Neuronal stem cell (in vitro differentiated cells): ENCODE measurements around the gene BCDIN3D.

ENCODE experiments used
- DNase-seq: peaks from one replicate; pipeline ENCODE4 v3.0.0-alpha.2; 2013; ENCODE audit warnings: low spot score
- H2AFZ ChIP-seq: one replicate; pipeline ENCODE4 v1.6.1; 2013; ENCODE audit warnings: mild to moderate bottlenecking, low read length, inconsistent platforms
- H2AK5ac ChIP-seq: 2 replicates; pipeline ENCODE4 v1.6.1; 2013; ENCODE audit warnings: low read depth, mild to moderate bottlenecking, inconsistent platforms, low read length, moderate library complexity, mixed read lengths
- H2BK120ac ChIP-seq: 2 replicates; pipeline ENCODE4 v1.6.1; 2013; ENCODE audit warnings: low read depth, mild to moderate bottlenecking, inconsistent platforms, low read length, moderate library complexity, mixed read lengths
- H2BK12ac ChIP-seq: one replicate; pipeline ENCODE4 v1.6.1; 2013; ENCODE audit warnings: low read length, inconsistent platforms
- H2BK15ac ChIP-seq: 2 replicates; pipeline ENCODE4 v1.6.1; 2013; ENCODE audit warnings: mild to moderate bottlenecking, low read length, inconsistent platforms, mixed read lengths
- H2BK5ac ChIP-seq: one replicate; pipeline ENCODE4 v1.6.1; 2013; ENCODE audit warnings: inconsistent platforms, mild to moderate bottlenecking, low read length, moderate library complexity
- H3K14ac ChIP-seq: one replicate; pipeline ENCODE4 v1.6.1; 2013; ENCODE audit warnings: low read length, inconsistent platforms
- H3K18ac ChIP-seq: 2 replicates; pipeline ENCODE4 v1.6.1; 2013; ENCODE audit warnings: low read length, inconsistent platforms
- H3K23ac ChIP-seq: 2 replicates; pipeline ENCODE4 v1.6.1; 2013; ENCODE audit warnings: low read depth, mild to moderate bottlenecking, mixed read lengths, low read length, inconsistent platforms; ENCODE audit not compliant: poor library complexity
- H3K27ac ChIP-seq: replicated peaks from 3 replicates; pipeline ENCODE4 v1.5.1; 2013; ENCODE audit warnings: low read length, inconsistent platforms
- H3K27me3 ChIP-seq, 3 experiments: 2 replicates each; pipeline ENCODE4 v1.6.1; 2013; ENCODE audit warnings: low read length in 3 of 3, mild to moderate bottlenecking in 2 of 3, inconsistent platforms in 1 of 3, low read depth in 1 of 3, mixed read lengths in 1 of 3, moderate library complexity in 1 of 3; ENCODE audit not compliant: control insufficient read depth in 3 of 3, insufficient read depth in 3 of 3
- H3K36me3 ChIP-seq, 2 donors: replicated peaks in 1 of 2; 2 replicates each; pipeline ENCODE4 v1.6.1; 2013; ENCODE audit warnings: low read length in 2 of 2; ENCODE audit not compliant: control insufficient read depth in 2 of 2, insufficient read depth in 2 of 2
- H3K4ac ChIP-seq: 2 replicates; pipeline ENCODE4 v1.6.1; 2013; ENCODE audit warnings: inconsistent platforms, mild to moderate bottlenecking, low read length, moderate library complexity
- H3K4me1 ChIP-seq, 2 donors: 1 replicate in 1 of 2; 2 replicates in 1 of 2; pipeline ENCODE4 v1.6.1; 2013; ENCODE audit warnings: low read length in 2 of 2, low read depth in 1 of 2; ENCODE audit not compliant: control insufficient read depth in 2 of 2, insufficient read depth in 1 of 2
- H3K4me2 ChIP-seq: one replicate; pipeline ENCODE4 v1.6.1; 2013; ENCODE audit warnings: mild to moderate bottlenecking, low read length, inconsistent platforms; ENCODE audit not compliant: insufficient read depth, poor library complexity, severe bottlenecking
- H3K4me3 ChIP-seq, 2 donors: 2 replicates each; pipeline ENCODE4 v1.5.1; 2013; ENCODE audit warnings: low read length in 2 of 2, mild to moderate bottlenecking in 2 of 2, inconsistent platforms in 1 of 2, moderate library complexity in 1 of 2
- H3K79me1 ChIP-seq: one replicate; pipeline ENCODE4 v1.6.1; 2013; ENCODE audit warnings: low read depth, mild to moderate bottlenecking, inconsistent platforms, low read length, moderate library complexity
- H3K9ac ChIP-seq: one replicate; pipeline ENCODE4 v1.6.1; 2013; ENCODE audit warnings: mild to moderate bottlenecking, low read depth, low read length, inconsistent platforms; ENCODE audit not compliant: poor library complexity
- H3K9me3 ChIP-seq, 2 donors: replicated peaks in 1 of 2; 2 replicates each; pipeline versions ENCODE3 to v1.6.1; 2013; ENCODE audit warnings: low read length in 2 of 2, mild to moderate bottlenecking in 2 of 2, inconsistent platforms in 1 of 2, low read depth in 1 of 2, mixed read lengths in 1 of 2, moderate library complexity in 1 of 2; ENCODE audit not compliant: control insufficient read depth in 2 of 2, insufficient read depth in 1 of 2
- H4K8ac ChIP-seq: one replicate; pipeline ENCODE4 v1.6.1; 2013; ENCODE audit warnings: low read depth, mild to moderate bottlenecking, inconsistent platforms, low read length, moderate library complexity
- H4K91ac ChIP-seq: one replicate; pipeline ENCODE4 v1.6.1; 2013; ENCODE audit warnings: low read length, low read depth, mild to moderate bottlenecking, inconsistent platforms; ENCODE audit not compliant: poor library complexity
- WGBS, 2 donors: extraction: QIAGEN DNeasy Blood & Tissue Kit; methylation state at CpG; one replicate each; pipeline ENCODE4 v1.1.7; 2013; ENCODE audit warnings: missing lambda C conversion rate in 2 of 2, mixed read lengths in 1 of 2; ENCODE audit not compliant: insufficient read length in 2 of 2, insufficient replicate concordance in 1 of 2; ENCODE audit errors: extremely low coverage in 2 of 2; 5-methylcytosine and 5-hydroxymethylcytosine counted together

The BCDIN3D gene

GRCh38 chr12:49832836-49833421 lies 10.0 kb downstream of the BCDIN3D start:
- no peaks in the 10 kb centered on the region for H3K79me1 ChIP-seq
- H2BK15ac ChIP-seq: no peak overlapping the region
- H3K4me3 ChIP-seq: no peak overlapping the region
- no peak overlapping the region for H2BK120ac ChIP-seq
- H3K23ac ChIP-seq: no peak overlapping the region
- no CpG with 5 or more reads among the region's 5 CpGs for WGBS, 2 donors
- no peak overlapping the region for H3K4me2 ChIP-seq
- no peak overlapping the region for H2AK5ac ChIP-seq
- H2BK12ac ChIP-seq: no peak overlapping the region
- H3K9ac ChIP-seq: no peak overlapping the region
- peaks cover 0 to 5% of the 10 kb centered on the region in 2 donors for H3K4me1 ChIP-seq
- DNase-seq: no peak
- no peak overlapping the region for H3K18ac ChIP-seq
- no peak overlapping the region for H4K8ac ChIP-seq
- H3K27ac ChIP-seq: no peak overlapping the region
- H3K9me3 ChIP-seq: no peaks in the 10 kb centered on the region
- H3K27me3 ChIP-seq: no peaks in the 10 kb centered on the region
- H2AFZ ChIP-seq: no peak overlapping the region
- H4K91ac ChIP-seq: no peak overlapping the region
- H3K4ac ChIP-seq: no peak overlapping the region
- no peak overlapping the region for H3K14ac ChIP-seq
- no peaks in the 10 kb centered on the region for H3K36me3 ChIP-seq
- no peak overlapping the region for H2BK5ac ChIP-seq

GRCh38 chr12:49831717-49832116 lies 11.2 kb downstream of the BCDIN3D start:
- Histone ChIP-seq H3K4me1 (peaks cover 8 to 10% of the 10 kb centered on the region in 2 donors), H2BK12ac (no peak overlapping the region), H3K36me3 (no peaks in the 10 kb centered on the region), H2BK120ac (no peak overlapping the region), H2AFZ (no peak overlapping the region), H4K91ac (no peak overlapping the region), H3K4me2 (no peak overlapping the region), H3K4me3 (no peak overlapping the region), H3K14ac (no peak overlapping the region), H3K79me1 (no peaks in the 10 kb centered on the region), H2BK5ac (no peak overlapping the region), H3K23ac (no peak overlapping the region), H2AK5ac (no peak overlapping the region), H3K18ac (no peak overlapping the region), H4K8ac (no peak overlapping the region), H3K27ac (no peak overlapping the region), H3K9me3 (no peaks in the 10 kb centered on the region), H3K4ac (no peak overlapping the region), H3K27me3 (no peaks in the 10 kb centered on the region), H2BK15ac (no peak overlapping the region), H3K9ac (no peak overlapping the region)
- no CpG with 5 or more reads among the region's 2 CpGs for WGBS, 2 donors
- no peak for DNase-seq

- H4K91ac ChIP-seq: no peak within 1 kb of the TSS
- H3K36me3 ChIP-seq: peaks cover 0 to 3% of the 10 kb centered on the region in 2 donors
- H3K4me2 ChIP-seq: peak within 1 kb of the TSS; percentile 72
- no peaks in the 10 kb centered on the region for H3K27me3 ChIP-seq
- peak within 1 kb of the TSS; percentile 79 for H2BK5ac ChIP-seq
- peak within 1 kb of the TSS; percentile 51 for H2BK12ac ChIP-seq
- H2BK120ac ChIP-seq: no peak within 1 kb of the TSS
- no peaks in the 10 kb centered on the region for H3K9me3 ChIP-seq
- H3K4me3 ChIP-seq: peak within 1 kb of the TSS; percentile 84
- H3K4ac ChIP-seq: peak within 1 kb of the TSS; percentile 8
- H3K23ac ChIP-seq: peak within 1 kb of the TSS; percentile 38
- H2BK15ac ChIP-seq: peak within 1 kb of the TSS; percentile 40
- peak within 1 kb of the TSS; percentile 81 for H3K27ac ChIP-seq
- H3K79me1 ChIP-seq: peaks cover 3% of the 10 kb centered on the region
- H3K18ac ChIP-seq: peak within 1 kb of the TSS; percentile 95
- H3K14ac ChIP-seq: peak within 1 kb of the TSS; percentile 48
- H2AK5ac ChIP-seq: peak within 1 kb of the TSS; percentile 53
- H3K9ac ChIP-seq: peak within 1 kb of the TSS; percentile 92
- DNase-seq: peak; percentile 96
- H3K4me1 ChIP-seq: peaks cover 22 to 32% of the 10 kb centered on the region in 2 donors
- H2AFZ ChIP-seq: peak within 1 kb of the TSS; percentile 94
- H4K8ac ChIP-seq: no peak within 1 kb of the TSS
- WGBS, 2 donors: no CpG with 5 or more reads among the region's 61 CpGs
Measured at GRCh38 chr12:49828133-49829091, 14.5 kb downstream of the BCDIN3D start, which contains the start of gene NCKAP5L. Gene NCKAP5L, minus strand, starts transcription at chr12:49828413. Its CDS starts 24,369 bp downstream, at chr12:49804044.
